Pancreas (tissue), 10 donors: Measurements from ENCODE around the gene CROT. TPM values are rescaled to one million over a fixed set of nuclear protein-coding genes. Genes with fewer than 3 reads are reported as not detected.

Source experiments
- ATAC-seq, 4 donors: fragments of 200-7000 bp; cut with Tn5 transposase; one replicate each; pipeline versions ENCODE4 v1.8.0 to v1.9.1; 2020; ENCODE audit warnings: mild to moderate bottlenecking in 4 of 4, moderate library complexity in 4 of 4
- DNase-seq, 6 donors: peaks; one replicate each; pipeline ENCODE4 v3.0.0-alpha.2; 2020
- FAIRE-seq: peaks from 2 replicates; lab custom pipeline; 2012; peaks lifted over from hg19 to GRCh38; lab: Jason Lieb, UNC
- H3K27ac ChIP-seq, 4 donors: fragments of 200-600 bp; sonication (generic); 1 replicate in 3 of 4; 2 replicates in 1 of 4; pipeline versions ENCODE4 v1.5.0 to v1.8.0; 2020
- H3K27me3 ChIP-seq, 4 donors: fragments of 200-600 bp; one replicate each; pipeline ENCODE4 v1.8.0; 2021
- H3K36me3 ChIP-seq, 3 donors: fragments of 200-600 bp; sonication (generic) in 1 of 3; one replicate each; pipeline versions ENCODE4 v1.5.0 to v1.8.0; 2020 to 2021
- H3K4me1 ChIP-seq, 3 donors: fragments of 200-600 bp; one replicate each; pipeline ENCODE4 v1.8.0; 2021
- H3K4me3 ChIP-seq, 4 donors: fragments of 200-600 bp; sonication (generic) in 2 of 4; one replicate each; pipeline versions ENCODE4 v1.5.0 to v1.8.0; 2020 to 2021
- H3K9me3 ChIP-seq, 4 donors: fragments of 200-600 bp; one replicate each; pipeline ENCODE4 v1.8.0; 2021
- CTCF ChIP-seq, 4 donors: fragments of 200-600 bp; sonication (generic) in 3 of 4; IDR thresholded peaks; one replicate each; pipeline versions ENCODE4 v1.5.0 to v1.8.0; 2021; ENCODE audit warnings: antibody characterized with exemption in 4 of 4
- WGBS, 2 donors: extraction: QIAGEN DNeasy Blood & Tissue Kit; methylation state at CpG; one replicate each; pipeline ENCODE4 v1.1.7; 2013; 5-methylcytosine and 5-hydroxymethylcytosine counted together
- intact Hi-C, 3 donors: fragments of 100-400 bp; cut with DNase I; formaldehyde crosslinking; loops; one replicate each; pipeline versions ENCODE4 v1.11.1 to v1.14.2; 2022
- polyA plus RNA-seq, 2 donors: library from polyadenylated mRNA; stranded (reverse); fragments of 200-250 nt; gene quantifications; one replicate each; pipeline ENCODE4 v1.2.3, GENCODE V29; 2013
- total RNA-seq, 6 donors: library from RNA; stranded (reverse); fragmentation: NEBNext Ultra II Directional in 4 of 6; extraction: Animal tissue kit (Norgen Biotek cat#: 25700) in 4 of 6; gene quantifications; one replicate each; pipeline versions ENCODE4 v1.2.1 to v1.2.4, GENCODE V29; 2021 to 2023
- donor health status: healthy with polysubstance abuse.
- donor health status: DM: no; HTN: no; CAD: no; lungs with moderate emphysema.
- donor health status: DM: no; HTN: no; CAD: no.
- donor health status: control.
- donor health status: control.
- donor health status: Bipolar disorder and iron deficiency.
- donor health status: DM: yes; HTN: yes; CAD: no.
- donor health status: DM: no; HTN: no; CAD: no.
- donor health status: DM: no; HTN: no; CAD: no.
- donor health status: DM: yes; HTN: yes; CAD: no.

Gene CROT
- total and polyA plus RNA-seq, 8 donors: 2.2 to 7.4 (median 4.8) TPM

GRCh38 chr7:87380905-87381304 lies 35.4 kb downstream of the CROT start:
- H3K4me1 ChIP-seq: no peaks in the 10 kb centered on the region
- no peaks in the 10 kb centered on the region for H3K27me3 ChIP-seq
- H3K4me3 ChIP-seq: no peak overlapping the region
- no peak for ATAC-seq
- DNase-seq: no peak
- H3K9me3 ChIP-seq: no peaks in the 10 kb centered on the region
- WGBS, 2 donors: 83 to 87% methylated on average over 5 of the region's 5 CpGs
- no peaks in the 10 kb centered on the region for H3K36me3 ChIP-seq
- no peak overlapping the region for H3K27ac ChIP-seq
- no peak for FAIRE-seq
- TF ChIP-seq CTCF (IDR thresholded peaks at IDR 0.05): no peak
- intact Hi-C loops: no loop called here

DNA sequence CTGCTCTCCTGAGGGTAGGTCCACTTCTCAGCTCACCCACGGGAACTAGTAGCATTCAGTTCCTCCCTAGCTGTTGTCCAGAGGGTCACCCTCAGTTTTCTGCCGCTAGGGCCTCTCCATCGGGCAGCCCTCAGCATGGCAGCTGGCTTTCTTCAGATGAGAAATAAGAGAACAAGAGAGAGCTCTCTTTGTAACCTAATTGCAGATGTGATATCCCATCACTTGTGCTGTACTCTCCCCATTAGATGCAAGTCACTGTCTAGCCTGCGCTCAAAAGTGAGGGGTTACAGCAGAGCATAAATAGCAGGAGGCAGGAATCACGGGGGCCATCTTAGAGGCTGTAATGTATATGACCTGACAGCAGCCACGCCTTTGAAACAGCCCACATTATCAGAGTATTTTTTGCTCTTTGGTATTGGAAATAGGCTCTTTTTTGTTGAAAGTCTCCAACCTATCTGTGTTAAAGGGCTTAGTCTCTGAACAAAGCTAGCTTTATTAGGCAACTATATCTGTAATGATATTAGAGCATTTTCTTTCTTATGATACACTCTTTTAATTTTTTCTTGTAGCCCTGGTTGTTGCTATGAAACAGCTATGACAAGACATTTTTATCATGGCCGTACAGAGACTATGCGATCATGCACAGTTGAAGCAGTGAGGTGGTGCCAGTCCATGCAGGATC lies 45.7 kb downstream of the CROT start:
- Histone ChIP-seq H3K27me3 (no peaks in the 10 kb centered on the region), H3K27ac (no peak overlapping the region), H3K36me3 (peaks cover 0 to 5% (median 0%) of the 10 kb centered on the region in 3 donors), H3K9me3 (no peaks in the 10 kb centered on the region), H3K4me3 (no peak overlapping the region), H3K4me1 (no peaks in the 10 kb centered on the region)
- no peak for DNase-seq
- FAIRE-seq: no peak
- ATAC-seq: no peak
- intact Hi-C loops: no loop called here
- 92 to 94% methylated on average over 8 of the region's 8 CpGs for WGBS, 2 donors
- no peak for TF ChIP-seq CTCF (IDR thresholded peaks at IDR 0.05)

DNA sequence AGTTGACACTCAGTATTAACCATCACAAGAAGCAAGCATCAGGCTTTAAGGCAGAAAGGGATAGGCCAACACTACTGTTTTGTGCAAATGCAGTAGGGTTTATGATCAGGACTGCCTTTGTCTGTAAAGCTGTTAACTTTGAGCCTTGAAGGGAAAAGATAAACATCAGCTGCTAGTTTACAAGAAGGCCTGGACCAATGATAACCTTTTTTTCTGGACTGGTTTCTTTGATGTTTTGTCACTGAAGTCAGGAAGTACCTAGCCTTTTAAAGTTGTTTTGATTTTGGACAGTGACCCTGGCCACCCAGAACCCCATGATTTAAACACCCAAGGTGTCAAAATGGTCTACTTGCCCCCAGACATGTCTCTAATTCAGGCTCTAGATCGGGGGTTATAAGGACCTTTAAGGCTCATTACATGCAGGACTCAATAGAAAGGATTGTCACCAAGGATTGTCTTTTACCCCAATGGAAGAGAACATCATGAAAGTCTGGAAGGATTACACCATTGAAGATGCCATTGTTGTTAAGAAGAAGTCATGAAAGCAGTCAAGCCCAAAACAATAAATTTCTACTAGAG lies 50.1 kb downstream of the CROT start:
- Histone ChIP-seq H3K27ac (no peak overlapping the region), H3K4me1 (no peaks in the 10 kb centered on the region), H3K4me3 (no peak overlapping the region), H3K36me3 (peaks cover 0 to 5% (median 0%) of the 10 kb centered on the region in 3 donors), H3K9me3 (no peaks in the 10 kb centered on the region), H3K27me3 (no peaks in the 10 kb centered on the region)
- FAIRE-seq: no peak
- TF ChIP-seq CTCF (IDR thresholded peaks at IDR 0.05): no peak
- no peak for DNase-seq
- 85 to 95% methylated on average over 1 of the region's 1 CpG for WGBS, 2 donors
- intact Hi-C loops: no loop called here
- ATAC-seq: no peak

DNA sequence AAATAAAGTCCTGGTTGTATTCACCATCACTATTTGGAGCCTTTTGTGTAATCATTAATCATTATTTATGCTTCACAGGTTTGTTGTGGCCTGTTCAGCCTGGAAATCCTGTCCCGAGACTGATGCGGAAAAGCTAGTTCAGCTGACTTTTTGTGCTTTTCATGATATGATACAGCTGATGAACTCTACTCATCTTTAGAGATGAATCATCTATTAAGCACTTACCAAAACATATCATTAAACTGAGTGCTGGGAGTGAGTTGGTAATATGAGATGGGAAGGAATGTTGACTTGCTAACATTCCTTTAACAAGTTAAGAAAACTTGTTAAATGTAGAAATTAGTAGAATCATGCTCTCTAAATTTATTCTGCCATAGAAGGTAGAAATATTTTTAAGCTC lies 53.0 kb downstream of the CROT start:
- H3K4me1 ChIP-seq: no peaks in the 10 kb centered on the region
- WGBS, 2 donors: 95 to 96% methylated on average over 2 of the region's 2 CpGs
- no peak for FAIRE-seq
- no peak overlapping the region for H3K4me3 ChIP-seq
- intact Hi-C loops: no loop called here
- no peaks in the 10 kb centered on the region for H3K27me3 ChIP-seq
- no peak for DNase-seq
- no peak for ATAC-seq
- H3K27ac ChIP-seq: no peak overlapping the region
- H3K9me3 ChIP-seq: no peaks in the 10 kb centered on the region
- no peak for TF ChIP-seq CTCF (IDR thresholded peaks at IDR 0.05)
- H3K36me3 ChIP-seq: no peaks in the 10 kb centered on the region

GRCh38 chr7:87404674-87405073 lies 59.2 kb downstream of the CROT start:
- no peak overlapping the region for H3K4me3 ChIP-seq
- H3K4me1 ChIP-seq: no peaks in the 10 kb centered on the region
- no peak for TF ChIP-seq CTCF (IDR thresholded peaks at IDR 0.05)
- DNase-seq (no peak), ATAC-seq (no peak), FAIRE-seq (no peak)
- no peak overlapping the region for H3K27ac ChIP-seq
- H3K27me3 ChIP-seq: no peaks in the 10 kb centered on the region
- intact Hi-C loops: loop anchor here in 2 of 3 donors (5.0 kb wide), 2 partner anchors 52 to 87 kb away; no protein-coding TSS in a partner anchor
- no peaks in the 10 kb centered on the region for H3K9me3 ChIP-seq
- H3K36me3 ChIP-seq: no peaks in the 10 kb centered on the region
